Measurements from ENCODE around the gene SIK3.

SIK3 gene

GRCh38 chr11:116793772-116794097 lies 304.5 kb downstream of the SIK3 start:
- DNase-seq (ENCODE audit: low read depth) = no peak

All from GM04503 (cell line).